NCI-H2196 (cell line): ENCODE results near the gene UBR3.
"Not testable (repeated sequence)": the region's sequence is repeated elsewhere in the genome, so short reads cannot be mapped to it uniquely, and the experiment has no call there.

Source experiments
- DNase-seq: peaks from one replicate; lab custom pipeline; 2025; ENCODE audit not compliant: unreplicated experiment; lab: John Stamatoyannopoulos, UW

Gene UBR3

GRCh38 chr2:169867579-169867978, 40.3 kb downstream of the UBR3 start:
- no peak for DNase-seq

- DNase-seq, result no peak
Observed at GRCh38 chr2:169868951-169869350, 41.7 kb downstream of the UBR3 start.

GRCh38 chr2:169871369-169871768, 44.1 kb downstream of the UBR3 start:
- DNase-seq, result not testable (repeated sequence)

- no peak for DNase-seq
Observed at GRCh38 chr2:169871994-169872393, 44.7 kb downstream of the UBR3 start.

GRCh38 chr2:169877398-169877797, 50.1 kb downstream of the UBR3 start:
- DNase-seq, result peak; percentile 7

- DNase-seq, result no peak
Observed at GRCh38 chr2:169887120-169887519, 59.9 kb downstream of the UBR3 start.

GRCh38 chr2:169891593-169892298, 64.5 kb downstream of the UBR3 start:
- no peak for DNase-seq

GRCh38 chr2:169892951-169893350, 65.7 kb downstream of the UBR3 start:
- no peak for DNase-seq

- DNase-seq, result no peak
Observed at GRCh38 chr2:169895294-169895985, 68.2 kb downstream of the UBR3 start.

GRCh38 chr2:169897834-169898233, 70.6 kb downstream of the UBR3 start:
- DNase-seq, result no peak

- DNase-seq, result not testable (repeated sequence)
Observed at GRCh38 chr2:169900103-169900502, 72.8 kb downstream of the UBR3 start.

GRCh38 chr2:169900686-169901085, 73.4 kb downstream of the UBR3 start:
- DNase-seq, result no peak

- no peak for DNase-seq
Observed at GRCh38 chr2:169906731-169907130, 79.5 kb downstream of the UBR3 start.

- DNase-seq, result no peak
Observed at GRCh38 chr2:169909376-169909775, 82.1 kb downstream of the UBR3 start.

- DNase-seq, result no peak
Observed at GRCh38 chr2:169910109-169910799, 83.0 kb downstream of the UBR3 start.

GRCh38 chr2:169911119-169911518, 83.9 kb downstream of the UBR3 start:
- no peak for DNase-seq

- DNase-seq, result no peak
Observed at GRCh38 chr2:169916623-169917022, 89.4 kb downstream of the UBR3 start.

GRCh38 chr2:169923977-169924376, 96.7 kb downstream of the UBR3 start:
- no peak for DNase-seq

GRCh38 chr2:169925968-169926367, 98.7 kb downstream of the UBR3 start:
- no peak for DNase-seq

- DNase-seq, result peak; percentile 47
Observed at GRCh38 chr2:169928463-169928864, 101.2 kb downstream of the UBR3 start.

GRCh38 chr2:169933124-169933711, 106.0 kb downstream of the UBR3 start:
- peak; percentile 58 for DNase-seq

- DNase-seq, result not testable (repeated sequence)
Observed at GRCh38 chr2:169936652-169937051, 109.4 kb downstream of the UBR3 start.
